OCI-M2 (cell line): Measurements from ENCODE around the gene DNAH11.

Experiments
- DNase-seq: peaks from one replicate; lab custom pipeline; 2025; ENCODE audit not compliant: unreplicated experiment; lab: John Stamatoyannopoulos, UW

DNAH11 gene

GRCh38 chr7:21547501-21547900 lies 4.7 kb downstream of the DNAH11 start:
- no peak for DNase-seq

GRCh38 chr7:21548491-21548890 lies 5.7 kb downstream of the DNAH11 start:
- no peak for DNase-seq

- DNase-seq = no peak
Observed at GRCh38 chr7:21550076-21550475, 7.2 kb downstream of the DNAH11 start.

GRCh38 chr7:21550821-21551531 lies 8.1 kb downstream of the DNAH11 start:
- DNase-seq = no peak

- no peak for DNase-seq
Observed at GRCh38 chr7:21562385-21562784, 19.5 kb downstream of the DNAH11 start.

GRCh38 chr7:21565614-21566013 lies 22.8 kb downstream of the DNAH11 start:
- no peak for DNase-seq

- DNase-seq = no peak
Observed at GRCh38 chr7:21566094-21566493, 23.3 kb downstream of the DNAH11 start.

GRCh38 chr7:21568762-21569161 lies 25.9 kb downstream of the DNAH11 start:
- no peak for DNase-seq

- no peak for DNase-seq
Observed at GRCh38 chr7:21572331-21573313, 29.8 kb downstream of the DNAH11 start.

- no peak for DNase-seq
Observed at GRCh38 chr7:21579341-21580072, 36.7 kb downstream of the DNAH11 start.

GRCh38 chr7:21580073-21580521 lies 37.3 kb downstream of the DNAH11 start:
- DNase-seq = no peak

GRCh38 chr7:21585070-21585724 lies 42.4 kb downstream of the DNAH11 start:
- no peak for DNase-seq

GRCh38 chr7:21587139-21587784 lies 44.4 kb downstream of the DNAH11 start:
- DNase-seq = no peak

GRCh38 chr7:21596801-21597200 lies 54.0 kb downstream of the DNAH11 start:
- no peak for DNase-seq

GRCh38 chr7:21603462-21603861 lies 60.6 kb downstream of the DNAH11 start:
- DNase-seq = no peak

GRCh38 chr7:21603972-21604749 lies 61.3 kb downstream of the DNAH11 start:
- no peak for DNase-seq

- no peak for DNase-seq
Observed at GRCh38 chr7:21605008-21605585, 62.3 kb downstream of the DNAH11 start.

- DNase-seq = no peak
Observed at GRCh38 chr7:21608465-21608864, 65.6 kb downstream of the DNAH11 start.

GRCh38 chr7:21611129-21611528 lies 68.3 kb downstream of the DNAH11 start:
- no peak for DNase-seq
